Esophagus squamous epithelium (tissue), 4 donors: ENCODE data around the gene LIN7B.
"Not testable (repeated sequence)": the region's sequence is repeated elsewhere in the genome, so short reads cannot be mapped to it uniquely, and the experiment has no call there.

ENCODE experiments used
- POLR2A ChIP-seq, 4 donors: fragments of 450-650 bp; IDR thresholded peaks; one replicate each; pipeline ENCODE4 v1.6.1; 2017; ENCODE audit warnings: antibody characterized with exemption in 4 of 4, mild to moderate bottlenecking in 4 of 4, moderate library complexity in 3 of 4
- TF ChIP-seq, protein P1 (sequence below), 6 experiments: fragments of 450-650 bp in 4 of 6; fragments of 200-600 bp in 2 of 6; sonication (generic) in 2 of 6; IDR thresholded peaks; one replicate each; pipeline ENCODE4 v1.5.1; 2016 to 2019; ENCODE audit warnings: antibody characterized with exemption in 6 of 6, mild to moderate bottlenecking in 4 of 6, moderate library complexity in 4 of 6

DNA sequence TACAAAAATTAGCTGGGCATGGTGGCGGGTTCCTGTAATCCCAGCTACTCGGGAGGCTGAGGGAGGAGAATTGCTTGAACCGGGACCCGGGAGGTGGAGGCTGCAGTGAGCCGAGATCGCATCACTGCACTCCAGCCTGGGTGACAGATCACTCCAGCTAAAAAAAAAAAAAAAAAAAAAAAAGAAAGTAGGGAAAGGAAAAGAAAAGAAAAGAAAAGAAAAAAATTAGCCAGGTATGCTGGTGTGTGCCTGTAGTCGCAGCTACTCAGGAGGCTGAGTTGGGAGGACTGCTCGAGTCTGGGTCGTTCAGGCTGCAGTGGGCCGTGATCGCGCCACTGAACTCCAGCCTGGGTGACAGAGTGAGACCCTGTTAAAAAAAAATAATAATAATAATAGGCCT is 13.1 kb downstream of the LIN7B start:
- not testable (repeated sequence) for TF ChIP-seq POLR2A (IDR thresholded peaks at IDR 0.05)
- TF ChIP-seq, protein P1, sequence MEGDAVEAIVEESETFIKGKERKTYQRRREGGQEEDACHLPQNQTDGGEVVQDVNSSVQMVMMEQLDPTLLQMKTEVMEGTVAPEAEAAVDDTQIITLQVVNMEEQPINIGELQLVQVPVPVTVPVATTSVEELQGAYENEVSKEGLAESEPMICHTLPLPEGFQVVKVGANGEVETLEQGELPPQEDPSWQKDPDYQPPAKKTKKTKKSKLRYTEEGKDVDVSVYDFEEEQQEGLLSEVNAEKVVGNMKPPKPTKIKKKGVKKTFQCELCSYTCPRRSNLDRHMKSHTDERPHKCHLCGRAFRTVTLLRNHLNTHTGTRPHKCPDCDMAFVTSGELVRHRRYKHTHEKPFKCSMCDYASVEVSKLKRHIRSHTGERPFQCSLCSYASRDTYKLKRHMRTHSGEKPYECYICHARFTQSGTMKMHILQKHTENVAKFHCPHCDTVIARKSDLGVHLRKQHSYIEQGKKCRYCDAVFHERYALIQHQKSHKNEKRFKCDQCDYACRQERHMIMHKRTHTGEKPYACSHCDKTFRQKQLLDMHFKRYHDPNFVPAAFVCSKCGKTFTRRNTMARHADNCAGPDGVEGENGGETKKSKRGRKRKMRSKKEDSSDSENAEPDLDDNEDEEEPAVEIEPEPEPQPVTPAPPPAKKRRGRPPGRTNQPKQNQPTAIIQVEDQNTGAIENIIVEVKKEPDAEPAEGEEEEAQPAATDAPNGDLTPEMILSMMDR (IDR thresholded peaks at IDR 0.05), result not testable (repeated sequence)
